ENCODE data around the gene OR5AK2.
"Not testable (repeated sequence)": the region's sequence is repeated elsewhere in the genome, so short reads cannot be mapped to it uniquely, and the experiment has no call there.

The OR5AK2 gene, protein sequence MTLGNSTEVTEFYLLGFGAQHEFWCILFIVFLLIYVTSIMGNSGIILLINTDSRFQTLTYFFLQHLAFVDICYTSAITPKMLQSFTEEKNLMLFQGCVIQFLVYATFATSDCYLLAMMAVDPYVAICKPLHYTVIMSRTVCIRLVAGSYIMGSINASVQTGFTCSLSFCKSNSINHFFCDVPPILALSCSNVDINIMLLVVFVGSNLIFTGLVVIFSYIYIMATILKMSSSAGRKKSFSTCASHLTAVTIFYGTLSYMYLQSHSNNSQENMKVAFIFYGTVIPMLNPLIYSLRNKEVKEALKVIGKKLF

DNA sequence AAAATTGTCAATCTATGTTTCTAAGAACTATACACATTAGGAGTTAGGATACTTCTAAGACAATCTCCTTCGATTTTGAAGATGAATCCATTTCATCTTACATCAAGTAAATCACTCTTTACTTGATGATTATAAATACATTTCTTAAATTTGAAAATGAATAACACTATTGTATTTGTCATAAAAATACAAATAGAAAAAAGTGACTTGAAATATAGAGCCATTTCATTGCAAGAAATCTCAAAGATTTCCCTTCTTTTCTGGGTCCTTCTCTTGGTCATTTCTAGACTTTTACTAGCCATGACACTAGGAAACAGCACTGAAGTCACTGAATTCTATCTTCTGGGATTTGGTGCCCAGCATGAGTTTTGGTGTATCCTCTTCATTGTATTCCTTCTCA, at the start of gene OR5AK2:
Gene OR5AK2 (plus strand): TSS at position 301 of the 400 bp plus-strand sequence. CDS start 0 bp downstream, at position 301.
- no peak for DNase-seq (ENCODE audit: low spot score)

DNA sequence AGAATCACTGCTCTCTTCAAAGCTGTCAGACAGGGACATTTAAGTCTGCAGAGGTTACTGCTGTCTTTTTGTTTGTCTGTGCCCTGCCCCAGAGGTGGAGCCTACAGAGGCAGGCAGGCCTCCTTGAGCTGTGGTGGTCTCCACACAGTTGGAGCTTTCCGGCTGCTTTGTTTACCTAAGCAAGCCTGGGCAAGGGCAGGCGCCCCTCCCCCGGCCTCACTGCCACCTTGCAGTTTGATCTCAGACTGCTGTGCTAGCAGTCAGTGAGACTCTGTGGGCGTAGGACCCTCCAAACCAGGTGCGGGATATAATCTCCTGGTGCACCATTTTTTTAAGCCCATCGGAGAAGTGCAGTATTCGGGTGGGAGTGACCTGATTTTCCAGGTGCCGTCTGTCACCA, 43.2 kb upstream of the OR5AK2 start:
- DNase-seq (ENCODE audit: low spot score), result not testable (repeated sequence)

- no peak for DNase-seq (ENCODE audit: low spot score)
Measured at GRCh38 chr11:56948991-56949515, 39.7 kb upstream of the OR5AK2 start.

DNA sequence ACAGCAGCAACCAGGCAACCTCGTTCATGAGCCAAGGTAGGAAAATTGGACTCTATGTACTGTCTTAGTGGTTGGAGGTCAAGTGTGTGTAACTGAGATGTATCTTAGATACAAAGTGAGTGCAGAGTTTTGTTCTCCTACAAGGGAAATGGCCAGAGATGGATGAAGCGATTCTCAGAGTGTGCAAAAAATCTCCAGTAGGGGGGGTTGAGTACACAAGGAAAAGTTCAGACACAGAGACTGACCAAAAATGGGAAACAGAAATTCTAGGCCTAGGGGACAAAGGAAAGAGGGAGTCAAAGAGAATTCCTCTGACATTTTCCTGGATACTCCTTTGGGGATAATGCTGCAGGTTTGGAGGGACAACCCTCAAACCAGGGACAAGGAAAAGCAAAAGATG, 38.2 kb upstream of the OR5AK2 start:
- DNase-seq (ENCODE audit: low spot score), result no peak

DNA sequence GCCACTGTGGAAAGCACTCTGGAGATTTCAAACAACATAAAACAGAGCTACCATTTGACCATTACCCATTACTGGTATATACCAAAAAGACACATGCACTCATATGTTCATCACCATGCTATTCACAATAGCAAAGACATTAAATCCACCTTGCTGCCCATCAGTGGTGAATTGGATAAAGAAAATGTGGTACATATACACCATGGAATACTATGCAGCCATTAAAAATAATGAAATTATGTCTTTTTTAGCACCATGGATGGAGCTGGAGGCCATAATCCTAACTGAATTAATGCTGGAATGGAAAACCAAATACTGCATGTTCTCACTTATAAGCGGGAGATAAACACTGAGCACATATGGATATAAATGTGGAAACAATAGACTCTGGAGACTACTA, 34.8 kb upstream of the OR5AK2 start:
- DNase-seq (ENCODE audit: low spot score), result not testable (repeated sequence)

DNA sequence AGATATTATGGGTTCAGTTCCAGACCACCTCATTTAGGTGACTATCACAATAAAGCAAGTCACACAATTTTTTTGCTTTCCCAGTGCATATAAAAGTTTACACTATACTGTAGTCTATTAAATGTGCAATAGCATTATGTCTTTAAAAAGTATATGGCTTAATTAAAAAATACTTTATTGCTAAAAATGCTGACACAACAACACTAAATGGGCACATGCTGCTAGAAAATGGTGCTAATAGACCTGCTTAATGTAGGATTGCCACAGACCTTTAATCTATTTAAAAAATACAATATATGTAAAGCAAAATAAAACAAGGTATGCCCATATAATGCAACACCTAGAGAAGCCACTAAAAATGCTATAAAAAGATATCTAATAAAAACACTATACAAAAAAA, 27.1 kb upstream of the OR5AK2 start:
- no peak for DNase-seq (ENCODE audit: low spot score)

DNA sequence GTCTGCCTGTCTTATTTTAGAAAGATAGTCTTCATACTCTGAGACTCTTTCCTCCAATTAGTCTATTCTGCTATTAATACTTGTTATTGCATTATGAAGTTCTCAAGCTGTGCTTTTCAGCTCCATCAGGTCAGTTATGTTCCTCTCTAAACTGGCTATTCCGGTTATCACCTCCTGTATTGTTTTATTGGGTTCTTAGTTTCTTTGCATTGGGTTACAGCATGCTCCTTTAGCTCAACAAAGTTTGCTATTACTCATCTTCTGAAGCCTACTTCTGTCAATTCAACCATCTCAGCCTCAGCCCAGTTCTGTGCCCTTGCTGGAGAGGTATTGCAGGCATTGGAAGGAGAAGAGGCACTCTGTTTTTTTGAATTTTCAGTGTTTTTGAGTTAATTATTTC, 21.0 kb upstream of the OR5AK2 start:
- DNase-seq (ENCODE audit: low spot score), result no peak

GRCh38 chr11:56968524-56968923, 20.2 kb upstream of the OR5AK2 start:
- DNase-seq (ENCODE audit: low spot score), result no peak

DNA sequence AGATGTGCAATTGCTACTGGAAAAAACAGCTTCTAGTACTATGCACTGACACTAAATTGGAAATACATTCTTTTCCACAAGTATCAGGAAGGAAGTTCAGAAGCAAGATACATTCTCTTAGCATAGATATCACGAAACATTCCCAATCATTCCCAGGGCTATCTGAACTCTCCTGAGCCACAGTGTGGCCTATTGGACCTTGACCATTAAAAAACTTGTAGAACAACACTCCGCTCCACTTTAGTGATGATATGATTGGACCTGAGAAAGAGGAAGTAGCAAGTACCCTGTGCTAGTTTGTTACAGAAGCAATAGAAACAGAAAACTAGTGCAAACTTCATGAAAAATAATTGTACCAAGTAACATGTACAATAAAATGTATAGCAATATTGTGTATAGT, 11.4 kb upstream of the OR5AK2 start:
- DNase-seq (ENCODE audit: low spot score), result no peak

- no peak for DNase-seq (ENCODE audit: low spot score)
Measured at GRCh38 chr11:56990702-56991101, 2.0 kb downstream of the OR5AK2 start.

DNA sequence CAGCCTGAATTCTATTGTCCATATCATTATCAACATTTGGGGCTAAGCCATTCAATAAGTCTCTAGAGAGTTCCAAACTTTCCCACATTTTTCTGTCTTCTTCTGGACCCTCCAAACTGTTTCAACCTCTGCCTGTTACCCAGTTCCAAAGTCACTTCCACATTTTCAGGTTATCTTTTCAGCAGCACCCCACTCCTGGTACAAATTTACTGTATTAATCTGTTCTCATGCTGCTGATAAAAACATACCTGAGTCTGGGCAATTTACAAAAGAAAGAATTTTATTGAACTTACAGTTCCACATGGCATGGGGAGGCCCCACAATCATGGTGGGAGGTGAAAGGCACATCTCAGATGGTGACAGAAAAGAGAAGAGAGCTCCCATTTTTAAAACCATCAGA, 5.8 kb downstream of the OR5AK2 start:
- no peak for DNase-seq (ENCODE audit: low spot score)

DNA sequence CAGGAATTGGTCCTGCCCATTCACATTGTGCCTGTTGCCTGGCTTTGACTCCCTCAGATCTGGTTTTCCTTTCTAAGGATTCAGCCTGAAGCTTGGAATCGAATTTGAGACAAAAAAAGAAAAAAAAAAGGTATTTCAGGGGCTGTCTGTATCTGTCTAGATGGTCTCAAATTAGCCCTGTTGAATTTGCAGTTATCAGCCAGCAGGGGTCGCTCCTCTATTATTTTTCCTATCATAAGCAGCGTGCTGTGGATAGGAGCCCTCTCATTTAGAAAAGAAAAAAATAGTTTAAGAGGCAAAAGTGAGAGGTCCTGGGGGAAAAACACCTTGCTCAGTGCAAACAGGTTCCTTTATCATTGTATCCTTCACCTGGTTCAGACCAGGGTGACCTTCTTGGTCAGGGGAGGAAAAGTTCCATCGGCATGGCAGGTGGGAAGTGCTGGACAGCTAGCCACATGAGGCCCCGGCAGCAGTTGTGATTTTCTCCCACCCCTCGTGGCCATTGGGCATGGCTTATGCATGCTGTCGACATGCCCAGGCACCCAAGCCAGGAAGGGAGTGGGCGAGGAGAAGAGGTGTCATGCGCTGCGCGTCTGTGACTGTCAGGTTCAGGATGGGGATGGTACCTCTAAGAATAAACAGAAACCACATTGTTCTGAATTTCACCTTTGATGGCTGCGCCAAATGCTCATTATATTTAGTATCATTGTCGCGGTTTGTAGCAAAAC, 13.1 kb downstream of the OR5AK2 start:
- DNase-seq (ENCODE audit: low spot score), result no peak

DNA sequence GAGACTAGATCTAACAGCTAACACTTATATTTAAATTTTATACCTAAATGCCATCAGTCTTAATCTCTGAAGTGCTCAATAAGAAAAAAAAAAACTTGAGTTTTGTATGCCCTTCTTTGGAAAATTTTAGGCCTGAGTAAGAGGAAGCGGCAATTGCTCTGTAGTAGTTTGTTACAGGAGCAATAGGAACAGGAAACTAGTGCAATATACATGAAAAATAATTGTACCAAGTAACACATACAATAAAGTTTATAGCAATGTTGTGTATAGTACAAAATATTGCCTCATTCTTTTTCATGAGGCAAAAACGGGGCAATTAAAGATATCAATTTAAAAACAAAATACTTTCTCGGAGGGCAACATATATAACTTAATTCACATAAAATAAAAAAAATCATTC, 19.7 kb downstream of the OR5AK2 start:
- no peak for DNase-seq (ENCODE audit: low spot score)

DNA sequence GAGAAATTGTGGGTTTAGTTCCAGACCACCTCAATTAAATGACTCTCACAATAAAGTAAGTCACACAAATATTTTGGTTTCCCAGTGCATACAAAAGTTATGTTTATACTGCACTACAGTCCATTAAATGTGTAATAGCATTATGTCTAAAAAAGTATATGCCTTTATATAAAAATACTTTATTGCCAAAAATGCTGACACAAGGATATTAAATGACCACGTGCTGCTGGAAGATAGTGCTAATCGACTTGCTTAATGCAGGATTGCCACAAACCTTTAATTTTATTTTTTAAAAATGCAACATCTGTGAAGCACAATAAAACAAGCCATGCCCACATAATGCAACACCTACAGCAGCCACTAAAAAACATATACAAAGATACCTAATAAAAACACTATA, 27.0 kb downstream of the OR5AK2 start:
- no peak for DNase-seq (ENCODE audit: low spot score)

DNA sequence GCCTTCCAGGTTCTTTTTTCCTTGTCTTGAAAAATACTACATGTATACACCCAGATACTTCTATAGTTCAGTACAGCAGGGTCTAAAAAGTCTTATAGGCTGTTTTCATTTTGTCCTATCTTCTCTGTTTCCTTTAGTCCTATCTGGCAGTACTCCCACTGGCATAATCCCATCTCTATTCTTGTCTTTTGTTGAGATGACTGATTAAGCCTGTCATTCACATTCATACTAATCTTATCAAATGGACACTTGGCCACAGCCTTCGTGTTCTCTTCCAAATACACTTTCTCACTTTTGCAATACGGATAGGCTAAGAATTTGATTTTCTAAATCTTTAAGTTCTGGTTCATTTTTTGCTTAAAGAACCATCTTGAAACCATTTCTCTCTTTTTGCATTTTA, 42.8 kb downstream of the OR5AK2 start:
- DNase-seq (ENCODE audit: low spot score), result no peak

Data from globus pallidus (tissue), 1 donor.